HL-60 (cell line): ENCODE data around the gene SCAMP2.
"Not testable (repeated sequence)": the region's sequence is repeated elsewhere in the genome, so short reads cannot be mapped to it uniquely, and the experiment has no call there.

Source experiments
- DNase-seq, 2 experiments: peaks; one replicate each; pipeline ENCODE4 v3.0.0-alpha.2; 2010 to 2020; ENCODE audit warnings: low read depth in 1 of 2, low spot score in 1 of 2
- H3K27ac ChIP-seq: fragments of 250-450 bp; sonication (Bioruptor Pico); replicated peaks from 2 replicates; pipeline ENCODE4 v1.5.1; 2020; ENCODE audit warnings: mild to moderate bottlenecking, moderate library complexity
- H3K27me3 ChIP-seq: fragments of 250-450 bp; sonication (Bioruptor Pico); 2 replicates; pipeline ENCODE4 v1.5.1; 2021; ENCODE audit warnings: mild to moderate bottlenecking, moderate library complexity; ENCODE audit not compliant: insufficient read depth, poor library complexity, severe bottlenecking
- H3K4me3 ChIP-seq: replicated peaks from 2 replicates; pipeline ENCODE4 v1.5.1; 2011; ENCODE audit warnings: mild to moderate bottlenecking, control low read depth, low read length; ENCODE audit not compliant: insufficient read depth
- GABPA ChIP-seq: IDR thresholded peaks from 2 replicates; pipeline ENCODE4 v1.6.1; 2012; ENCODE audit warnings: low read depth
- POLR2AphosphoS5 ChIP-seq: IDR thresholded peaks from 2 replicates; pipeline ENCODE4 v1.6.1; 2012; ENCODE audit warnings: low read depth
- SPI1 ChIP-seq: IDR thresholded peaks from 2 replicates; pipeline ENCODE4 v1.6.1; 2012; ENCODE audit warnings: low read depth, mild to moderate bottlenecking, borderline replicate concordance
- TF ChIP-seq, protein P1 (sequence below): IDR thresholded peaks from 2 replicates; pipeline ENCODE4 v1.6.1; 2012; ENCODE audit warnings: low read depth; ENCODE audit not compliant: insufficient replicate concordance
- TF ChIP-seq, protein P2 (sequence below): IDR thresholded peaks from one replicate; pipeline ENCODE4 v1.5.1; 2011; ENCODE audit warnings: low read length, control low read depth, inconsistent platforms; ENCODE audit not compliant: insufficient read depth

Gene SCAMP2

DNA sequence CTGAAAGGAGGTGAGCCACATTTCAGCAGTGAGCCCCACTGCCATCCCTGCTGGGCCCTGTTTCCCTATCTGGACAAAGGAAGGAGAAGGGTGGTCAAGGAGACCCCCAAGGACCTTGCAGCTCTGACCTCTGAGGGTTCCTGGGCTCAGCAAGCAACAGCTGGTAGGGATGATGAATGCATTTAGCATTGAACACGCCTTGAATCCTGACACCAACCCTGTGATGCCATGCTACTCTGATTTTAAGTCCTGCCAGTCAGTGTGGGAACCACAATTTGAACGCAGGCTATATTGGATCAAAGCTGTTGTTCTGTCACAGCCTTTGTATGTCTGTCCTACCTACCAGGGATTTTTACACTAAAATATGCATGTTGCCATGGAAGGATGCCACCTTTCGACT, 23.2 kb upstream of the SCAMP2 start:
- TF ChIP-seq SPI1 (no peak), POLR2AphosphoS5 (no peak)
- TF ChIP-seq, protein P1, sequence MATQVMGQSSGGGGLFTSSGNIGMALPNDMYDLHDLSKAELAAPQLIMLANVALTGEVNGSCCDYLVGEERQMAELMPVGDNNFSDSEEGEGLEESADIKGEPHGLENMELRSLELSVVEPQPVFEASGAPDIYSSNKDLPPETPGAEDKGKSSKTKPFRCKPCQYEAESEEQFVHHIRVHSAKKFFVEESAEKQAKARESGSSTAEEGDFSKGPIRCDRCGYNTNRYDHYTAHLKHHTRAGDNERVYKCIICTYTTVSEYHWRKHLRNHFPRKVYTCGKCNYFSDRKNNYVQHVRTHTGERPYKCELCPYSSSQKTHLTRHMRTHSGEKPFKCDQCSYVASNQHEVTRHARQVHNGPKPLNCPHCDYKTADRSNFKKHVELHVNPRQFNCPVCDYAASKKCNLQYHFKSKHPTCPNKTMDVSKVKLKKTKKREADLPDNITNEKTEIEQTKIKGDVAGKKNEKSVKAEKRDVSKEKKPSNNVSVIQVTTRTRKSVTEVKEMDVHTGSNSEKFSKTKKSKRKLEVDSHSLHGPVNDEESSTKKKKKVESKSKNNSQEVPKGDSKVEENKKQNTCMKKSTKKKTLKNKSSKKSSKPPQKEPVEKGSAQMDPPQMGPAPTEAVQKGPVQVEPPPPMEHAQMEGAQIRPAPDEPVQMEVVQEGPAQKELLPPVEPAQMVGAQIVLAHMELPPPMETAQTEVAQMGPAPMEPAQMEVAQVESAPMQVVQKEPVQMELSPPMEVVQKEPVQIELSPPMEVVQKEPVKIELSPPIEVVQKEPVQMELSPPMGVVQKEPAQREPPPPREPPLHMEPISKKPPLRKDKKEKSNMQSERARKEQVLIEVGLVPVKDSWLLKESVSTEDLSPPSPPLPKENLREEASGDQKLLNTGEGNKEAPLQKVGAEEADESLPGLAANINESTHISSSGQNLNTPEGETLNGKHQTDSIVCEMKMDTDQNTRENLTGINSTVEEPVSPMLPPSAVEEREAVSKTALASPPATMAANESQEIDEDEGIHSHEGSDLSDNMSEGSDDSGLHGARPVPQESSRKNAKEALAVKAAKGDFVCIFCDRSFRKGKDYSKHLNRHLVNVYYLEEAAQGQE, result no peak
- H3K27ac ChIP-seq, result no peak overlapping the region
- no peak overlapping the region for H3K4me3 ChIP-seq
- no peak for DNase-seq
- no peaks in the 10 kb centered on the region for H3K27me3 ChIP-seq

DNA sequence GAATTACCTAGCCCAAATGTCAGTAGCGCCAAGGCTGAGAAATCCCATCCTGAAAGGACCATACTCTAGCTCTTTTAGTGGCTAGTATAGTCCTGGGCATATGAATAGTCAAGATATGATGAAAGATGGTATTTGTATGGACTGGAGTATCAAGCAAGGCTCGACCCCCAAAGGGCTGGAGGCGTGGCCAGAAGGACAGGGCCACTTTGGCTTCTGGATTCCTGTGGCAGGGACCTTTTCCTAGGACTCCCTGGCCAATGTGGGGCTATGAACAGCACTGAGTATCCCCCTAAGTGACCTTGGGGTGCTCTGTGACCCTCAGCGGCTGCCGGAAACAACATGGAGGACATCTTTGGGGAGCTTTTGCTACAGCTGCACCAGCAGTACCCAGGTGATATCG, 22.7 kb upstream of the SCAMP2 start:
- DNase-seq, result no peak
- Histone ChIP-seq H3K27me3 (no peaks in the 10 kb centered on the region), H3K4me3 (no peak overlapping the region), H3K27ac (no peak overlapping the region)
- TF ChIP-seq POLR2AphosphoS5 (no peak), GABPA (no peak), SPI1 (no peak)
- TF ChIP-seq, protein P2, sequence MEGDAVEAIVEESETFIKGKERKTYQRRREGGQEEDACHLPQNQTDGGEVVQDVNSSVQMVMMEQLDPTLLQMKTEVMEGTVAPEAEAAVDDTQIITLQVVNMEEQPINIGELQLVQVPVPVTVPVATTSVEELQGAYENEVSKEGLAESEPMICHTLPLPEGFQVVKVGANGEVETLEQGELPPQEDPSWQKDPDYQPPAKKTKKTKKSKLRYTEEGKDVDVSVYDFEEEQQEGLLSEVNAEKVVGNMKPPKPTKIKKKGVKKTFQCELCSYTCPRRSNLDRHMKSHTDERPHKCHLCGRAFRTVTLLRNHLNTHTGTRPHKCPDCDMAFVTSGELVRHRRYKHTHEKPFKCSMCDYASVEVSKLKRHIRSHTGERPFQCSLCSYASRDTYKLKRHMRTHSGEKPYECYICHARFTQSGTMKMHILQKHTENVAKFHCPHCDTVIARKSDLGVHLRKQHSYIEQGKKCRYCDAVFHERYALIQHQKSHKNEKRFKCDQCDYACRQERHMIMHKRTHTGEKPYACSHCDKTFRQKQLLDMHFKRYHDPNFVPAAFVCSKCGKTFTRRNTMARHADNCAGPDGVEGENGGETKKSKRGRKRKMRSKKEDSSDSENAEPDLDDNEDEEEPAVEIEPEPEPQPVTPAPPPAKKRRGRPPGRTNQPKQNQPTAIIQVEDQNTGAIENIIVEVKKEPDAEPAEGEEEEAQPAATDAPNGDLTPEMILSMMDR, result no peak
- TF ChIP-seq, protein P1, result no peak

DNA sequence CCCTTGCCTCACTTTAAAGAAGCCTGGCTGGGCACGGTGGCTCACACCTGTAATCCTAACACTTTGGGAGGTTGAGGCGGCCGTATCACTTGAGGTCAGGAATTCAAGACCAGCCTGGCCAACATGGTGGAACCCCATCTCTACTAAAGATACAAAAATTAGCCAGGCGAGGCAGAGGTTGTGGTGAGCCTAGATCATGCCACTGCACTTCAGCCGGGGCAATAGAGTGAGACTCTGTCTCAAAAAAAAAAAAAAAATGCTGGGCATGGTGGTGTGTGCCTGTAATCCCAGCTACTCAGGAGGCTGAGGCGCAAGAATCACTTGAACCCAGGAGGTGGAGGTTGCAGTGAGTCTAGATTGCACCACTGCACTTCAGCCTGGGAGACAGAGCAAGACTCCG, 21.2 kb upstream of the SCAMP2 start:
- H3K27ac ChIP-seq, H3K27me3 ChIP-seq, H3K4me3 ChIP-seq, DNase-seq: not testable (repeated sequence)

DNA sequence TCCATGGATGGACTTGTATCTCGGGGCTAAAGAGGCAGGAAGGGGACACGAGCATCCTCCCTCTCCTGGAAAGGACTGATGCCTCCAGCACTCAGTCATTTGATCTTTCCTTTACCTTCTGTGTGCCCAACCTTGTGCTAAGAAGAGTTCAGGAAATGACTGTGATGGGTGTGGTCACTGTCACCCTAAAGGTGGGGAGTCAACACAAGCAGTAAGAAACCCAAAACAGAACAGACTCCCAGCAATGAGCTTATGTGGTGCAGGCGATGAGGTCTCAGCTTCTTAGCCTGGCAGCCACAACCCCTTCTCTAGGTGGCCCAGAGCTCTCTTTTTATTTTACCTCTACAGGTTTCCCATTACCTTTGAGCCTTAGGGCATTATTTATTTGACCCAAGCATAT, 20.5 kb upstream of the SCAMP2 start:
- Histone ChIP-seq H3K27me3 (no peaks in the 10 kb centered on the region), H3K4me3 (no peak overlapping the region), H3K27ac (no peak overlapping the region)
- TF ChIP-seq, protein P2, result no peak
- TF ChIP-seq, protein P1, result no peak
- TF ChIP-seq POLR2AphosphoS5, result no peak
- TF ChIP-seq GABPA, result no peak
- DNase-seq, result no peak
